RCC 7860 (cell line): ENCODE measurements around the gene FGB.

Source experiments
- DNase-seq: peaks from one replicate; pipeline ENCODE4 v3.0.0-alpha.2; 2015; ENCODE audit warnings: low spot score
- FAIRE-seq: peaks from 2 replicates; lab custom pipeline; 2012; peaks lifted over from hg19 to GRCh38; lab: Jason Lieb, UNC

FGB gene

GRCh38 chr4:154562697-154563254, at the start of gene FGB:
Gene FGB, plus strand, starts transcription at chr4:154563011. Its CDS starts 8 bp downstream, at chr4:154563019.
- no peak for DNase-seq
- FAIRE-seq = no peak

DNA sequence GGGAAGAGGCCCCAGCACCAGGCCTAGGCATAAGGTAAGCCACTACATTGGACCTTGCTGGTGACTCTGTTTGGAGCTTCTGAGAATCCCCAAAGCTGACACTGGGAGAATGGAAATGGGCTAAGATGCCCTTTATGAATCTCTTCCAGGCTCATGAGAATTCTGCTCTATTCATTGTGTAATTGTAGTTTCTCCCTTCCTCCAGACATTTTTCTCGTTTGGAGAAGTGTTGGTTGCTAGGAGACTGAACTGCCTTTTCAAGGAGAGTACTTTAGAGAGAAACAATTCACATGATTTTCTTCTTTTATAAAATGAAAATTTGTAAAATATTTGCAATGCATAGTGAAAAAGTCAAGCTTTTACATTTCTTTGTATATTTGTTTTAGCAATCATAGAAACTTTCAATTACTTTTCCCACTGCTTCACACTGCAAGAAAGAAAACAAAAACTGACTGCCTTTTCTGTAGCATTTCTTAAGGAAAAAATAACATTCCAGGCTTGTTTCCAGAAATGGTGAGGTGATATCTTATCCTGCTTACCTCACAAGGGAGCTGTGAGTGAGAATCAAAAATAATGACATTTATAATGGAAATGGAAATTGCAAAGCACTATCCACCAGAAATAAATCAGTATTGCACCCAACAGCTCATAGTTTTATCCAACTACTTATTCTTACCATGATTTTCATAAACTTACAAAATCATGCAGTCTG, 46.3 kb upstream of the FGB start:
- DNase-seq (no peak), FAIRE-seq (no peak)

GRCh38 chr4:154517591-154517990, 45.2 kb upstream of the FGB start:
- no peak for FAIRE-seq

GRCh38 chr4:154519214-154519613, 43.6 kb upstream of the FGB start:
- FAIRE-seq (no peak), DNase-seq (no peak)

More at GRCh38 chr4:154517591-154517990, 45.2 kb upstream of the FGB start:
- no peak for DNase-seq

- FAIRE-seq = no peak
Observed at GRCh38 chr4:154521607-154522006, 41.2 kb upstream of the FGB start.

GRCh38 chr4:154526151-154526550, 36.7 kb upstream of the FGB start:
- DNase-seq (no peak), FAIRE-seq (no peak)

More at GRCh38 chr4:154521607-154522006, 41.2 kb upstream of the FGB start:
- DNase-seq = no peak

DNA sequence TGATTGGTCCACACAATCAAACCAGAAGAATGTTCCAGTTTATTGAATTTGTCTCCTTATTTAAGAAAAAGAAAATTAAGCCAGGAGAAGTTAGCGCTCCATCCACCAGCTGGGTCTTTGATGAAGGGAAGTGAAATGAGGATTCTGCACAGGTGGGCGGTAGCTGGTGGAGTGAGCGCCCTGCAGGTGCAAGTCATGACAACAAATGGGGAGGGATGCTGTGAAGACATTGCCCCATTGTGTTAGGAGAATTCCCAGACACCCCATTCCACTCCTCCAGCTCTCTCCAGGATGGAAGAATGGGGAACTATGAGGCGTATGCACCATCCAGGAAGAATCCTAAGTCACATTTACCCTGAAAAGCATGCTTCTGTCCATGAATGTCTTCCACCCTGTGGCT, 35.5 kb upstream of the FGB start:
- DNase-seq (no peak), FAIRE-seq (no peak)

GRCh38 chr4:154528869-154529268, 33.9 kb upstream of the FGB start:
- DNase-seq = no peak
- FAIRE-seq = no peak

DNA sequence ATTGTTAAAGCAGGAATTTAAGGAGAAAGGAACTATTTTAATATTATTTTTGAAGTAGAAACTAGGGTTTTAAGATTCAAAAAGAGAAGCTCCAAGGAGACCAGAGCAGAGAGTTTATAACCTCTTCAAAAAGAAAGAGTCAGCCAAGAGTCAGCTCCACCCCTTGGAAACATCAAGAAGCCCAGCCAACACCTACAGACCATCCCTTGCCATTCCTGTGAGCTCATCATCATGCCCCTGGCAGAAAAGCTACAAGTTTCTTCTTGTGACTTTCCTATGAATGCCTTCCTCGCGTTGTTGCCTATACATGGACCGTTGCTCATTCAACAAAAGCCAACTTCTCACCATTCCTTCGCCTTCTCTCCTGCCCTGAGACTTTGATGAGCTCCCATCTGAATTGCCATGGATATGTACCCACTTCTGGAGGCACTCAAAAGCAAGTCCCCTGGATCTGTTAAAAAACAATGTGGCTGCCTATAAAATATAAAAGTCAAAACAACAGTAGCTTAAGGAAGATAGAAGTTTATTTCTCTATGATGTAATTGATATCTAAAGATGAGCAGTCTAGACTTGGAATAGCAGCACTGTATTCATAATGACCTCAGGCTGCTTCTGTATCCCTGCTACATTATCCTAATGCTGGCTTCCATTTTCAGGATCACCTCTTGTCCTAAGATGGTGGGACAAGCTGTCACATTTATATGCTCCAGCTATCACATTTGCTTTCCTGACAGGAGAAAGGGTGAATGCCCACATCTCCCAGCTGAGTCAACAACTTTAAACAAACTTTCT, 32.9 kb upstream of the FGB start:
- DNase-seq (no peak), FAIRE-seq (no peak)

DNA sequence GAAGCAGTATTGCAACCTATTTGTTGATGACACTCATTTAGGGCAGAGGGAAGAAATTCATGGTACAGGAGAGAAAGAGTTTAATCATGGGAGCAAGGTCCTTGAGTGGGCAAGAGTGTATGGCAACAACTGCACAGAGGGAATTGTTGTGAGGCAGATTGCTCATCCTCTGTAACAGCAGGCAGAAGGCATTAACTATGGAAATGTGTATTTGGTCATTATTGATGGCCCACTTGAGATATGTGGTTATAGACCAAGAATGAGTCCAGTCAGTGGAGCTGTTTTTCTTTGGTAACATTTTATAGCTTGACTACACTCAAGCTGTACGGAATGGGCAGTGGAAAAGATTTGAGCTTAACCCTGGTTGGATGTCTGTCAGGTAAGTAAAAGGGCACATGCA, 28.5 kb upstream of the FGB start:
- DNase-seq = no peak
- no peak for FAIRE-seq

GRCh38 chr4:154542271-154542879, 20.4 kb upstream of the FGB start:
- no peak for DNase-seq
- FAIRE-seq = no peak

- no peak for FAIRE-seq
Observed at GRCh38 chr4:154545689-154546088, 17.1 kb upstream of the FGB start.

DNA sequence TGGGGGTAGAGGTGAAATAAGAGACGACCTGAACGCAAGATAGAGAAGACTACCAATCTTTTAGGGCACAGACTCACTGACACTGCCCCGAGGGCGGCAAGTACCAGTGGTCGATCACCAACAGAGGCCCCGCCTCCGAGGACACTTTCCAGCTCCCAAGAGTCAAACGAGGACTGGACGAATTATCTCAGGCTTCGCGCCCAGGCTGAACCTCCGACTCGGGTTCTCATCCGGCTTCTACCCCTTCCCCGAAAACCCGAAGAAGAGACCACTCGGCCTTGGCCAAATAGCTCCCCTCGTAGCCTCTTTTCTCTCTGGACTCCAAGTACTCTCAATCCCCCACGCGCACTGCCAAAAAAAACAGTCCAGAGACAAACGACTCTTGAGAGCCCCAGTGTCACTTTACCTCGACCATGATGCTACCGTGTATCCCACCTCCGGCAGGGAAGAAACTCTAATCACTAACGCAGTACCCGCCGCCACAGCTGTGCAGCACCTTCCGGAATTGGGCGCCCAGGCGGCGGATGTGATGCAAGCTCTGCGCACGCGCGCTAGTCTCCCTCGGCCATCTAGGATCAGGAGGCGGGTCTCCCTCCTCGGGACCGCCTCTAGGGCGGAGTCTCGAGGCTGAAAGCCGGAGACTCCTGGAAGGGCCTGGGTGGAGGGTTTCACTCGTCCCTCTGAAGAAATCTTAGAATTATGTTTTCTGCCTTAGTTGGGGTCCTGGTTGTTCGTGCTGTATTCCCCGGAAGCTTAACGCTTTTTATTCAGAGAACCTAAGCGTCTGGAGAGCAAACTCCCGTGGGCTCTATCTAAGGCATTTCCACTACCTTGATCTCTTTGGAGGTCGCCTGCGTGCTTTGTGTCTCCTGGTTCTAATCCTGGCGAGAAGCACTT, 12.7 kb upstream of the FGB start, which contains the start of gene PLRG1:
PLRG1 (minus strand) TSS at position 507 of the 897 bp plus-strand sequence; CDS start at position 415, 92 bp downstream.
- FAIRE-seq = peak; percentile 67

More at GRCh38 chr4:154545689-154546088, 17.1 kb upstream of the FGB start:
- DNase-seq = no peak

GRCh38 chr4:154551872-154552686, 10.7 kb upstream of the FGB start:
- peak; percentile 28 for FAIRE-seq

More for the DNA sequence above, 12.7 kb upstream of the FGB start, which contains the start of gene PLRG1:
- DNase-seq = peak; percentile 80

DNA sequence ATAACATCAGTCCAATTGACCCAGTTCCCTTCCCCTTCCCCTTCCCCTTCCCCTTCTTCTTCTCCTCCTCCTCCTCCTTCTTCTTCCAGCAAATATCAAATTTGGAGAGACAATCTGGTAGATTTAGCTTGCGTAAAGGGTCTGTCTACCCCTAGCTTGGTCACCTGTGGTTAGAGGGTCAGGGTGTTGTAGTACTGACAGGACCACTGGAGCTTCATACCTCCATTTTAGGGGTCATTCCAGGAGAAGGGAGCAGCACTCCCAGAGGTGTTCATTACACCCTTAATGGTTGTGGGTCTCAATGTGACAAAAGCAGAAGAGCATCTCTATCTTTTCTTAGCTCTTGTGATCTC, 3.7 kb upstream of the FGB start:
- DNase-seq (no peak), FAIRE-seq (no peak)

More at GRCh38 chr4:154551872-154552686, 10.7 kb upstream of the FGB start:
- peak; percentile 22 for DNase-seq

DNA sequence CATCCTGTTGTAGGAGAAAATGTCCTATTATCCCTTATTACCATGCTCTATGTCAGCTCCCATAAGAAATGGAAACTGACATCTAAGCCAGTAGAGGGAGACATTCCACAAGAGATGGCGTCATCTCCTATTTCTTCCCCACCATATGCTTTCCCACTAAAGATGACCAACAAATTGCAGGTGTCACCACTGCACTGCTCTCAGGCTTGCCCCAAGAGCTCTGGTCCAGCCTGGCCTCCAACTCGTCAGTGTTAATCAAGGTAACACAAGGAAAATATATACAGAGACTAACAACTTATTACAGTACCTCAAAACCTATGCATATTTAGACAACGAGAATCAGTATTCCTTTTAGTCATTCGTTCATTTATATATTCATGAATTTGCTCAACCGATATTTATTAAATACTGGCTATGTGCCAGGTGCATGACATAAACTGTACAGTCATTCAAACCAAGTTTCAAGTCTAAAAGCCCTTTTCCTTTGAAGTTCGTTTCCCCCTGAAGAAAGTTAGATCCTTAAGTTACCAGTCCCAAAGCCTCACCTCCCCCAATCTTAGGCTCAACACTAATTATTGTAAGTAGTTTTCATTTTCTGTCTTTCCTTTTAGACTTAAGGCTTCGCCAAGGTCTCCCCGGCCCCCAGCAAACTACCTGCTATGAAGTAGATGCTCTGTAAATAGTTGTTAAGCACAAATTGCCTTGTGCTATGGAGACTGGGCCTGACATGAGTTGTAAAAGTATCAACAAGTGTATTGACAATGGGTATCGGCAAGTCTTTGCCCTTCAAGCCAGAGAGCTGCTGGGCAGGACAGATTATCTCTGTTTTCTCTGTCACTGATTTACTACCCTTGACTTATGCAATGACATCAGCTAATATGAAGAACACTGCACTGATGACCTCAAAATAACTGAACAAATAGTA, 3.1 kb upstream of the FGB start:
- peak; percentile 26 for DNase-seq
- no peak for FAIRE-seq

GRCh38 chr4:154560419-154560801, 2.4 kb upstream of the FGB start:
- no peak for FAIRE-seq

GRCh38 chr4:154560824-154561231, 2.0 kb upstream of the FGB start:
- peak; percentile 60 for FAIRE-seq
- DNase-seq = peak; percentile 72

More at GRCh38 chr4:154560419-154560801, 2.4 kb upstream of the FGB start:
- no peak for DNase-seq
